ENCODE data around the gene PTMS.

The PTMS gene

GRCh38 chr12:6752921-6753771, 13.0 kb upstream of the PTMS start, which contains the start of gene MLF2:
Gene MLF2 (minus strand): TSS chr12:6753141. CDS start chr12:6752334, 807 bp downstream.
- DNase-seq (ENCODE audit: low read depth), result peak; percentile 99

DNA sequence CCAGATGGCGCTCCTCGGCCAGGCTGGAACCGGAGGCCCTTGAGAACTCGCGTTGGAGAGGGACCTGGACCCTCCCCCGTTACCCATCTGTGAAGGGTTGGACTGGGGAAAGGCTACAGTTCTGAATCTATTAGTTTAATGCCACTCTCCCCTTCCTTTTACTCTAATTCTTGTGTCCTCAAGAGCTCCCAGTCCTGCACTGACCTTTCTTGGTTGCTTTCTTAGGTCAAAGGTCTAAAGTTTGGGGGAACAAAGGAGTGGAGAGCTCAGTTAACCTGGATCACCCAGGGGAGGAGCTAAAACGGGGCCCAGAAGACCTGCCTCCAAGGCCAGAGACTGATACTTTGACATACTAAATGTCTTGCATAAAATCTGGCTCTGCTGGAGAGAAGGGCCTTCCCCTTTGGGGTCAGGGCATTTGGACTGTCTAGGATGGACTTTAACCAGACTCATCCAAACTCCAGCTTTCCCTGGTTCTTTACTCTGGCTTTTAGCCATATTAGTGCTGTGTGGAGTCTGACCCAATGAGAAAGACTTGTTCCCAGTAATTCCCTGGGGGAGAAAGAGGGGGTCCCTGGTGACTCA, 12.3 kb upstream of the PTMS start:
- no peak overlapping the region for H3K4me3 ChIP-seq (ENCODE audit: low read length)
- no peak for DNase-seq (ENCODE audit: low read depth)
- TF ChIP-seq, protein P1, sequence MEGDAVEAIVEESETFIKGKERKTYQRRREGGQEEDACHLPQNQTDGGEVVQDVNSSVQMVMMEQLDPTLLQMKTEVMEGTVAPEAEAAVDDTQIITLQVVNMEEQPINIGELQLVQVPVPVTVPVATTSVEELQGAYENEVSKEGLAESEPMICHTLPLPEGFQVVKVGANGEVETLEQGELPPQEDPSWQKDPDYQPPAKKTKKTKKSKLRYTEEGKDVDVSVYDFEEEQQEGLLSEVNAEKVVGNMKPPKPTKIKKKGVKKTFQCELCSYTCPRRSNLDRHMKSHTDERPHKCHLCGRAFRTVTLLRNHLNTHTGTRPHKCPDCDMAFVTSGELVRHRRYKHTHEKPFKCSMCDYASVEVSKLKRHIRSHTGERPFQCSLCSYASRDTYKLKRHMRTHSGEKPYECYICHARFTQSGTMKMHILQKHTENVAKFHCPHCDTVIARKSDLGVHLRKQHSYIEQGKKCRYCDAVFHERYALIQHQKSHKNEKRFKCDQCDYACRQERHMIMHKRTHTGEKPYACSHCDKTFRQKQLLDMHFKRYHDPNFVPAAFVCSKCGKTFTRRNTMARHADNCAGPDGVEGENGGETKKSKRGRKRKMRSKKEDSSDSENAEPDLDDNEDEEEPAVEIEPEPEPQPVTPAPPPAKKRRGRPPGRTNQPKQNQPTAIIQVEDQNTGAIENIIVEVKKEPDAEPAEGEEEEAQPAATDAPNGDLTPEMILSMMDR (IDR thresholded peaks at IDR 0.05; ENCODE audit: insufficient read depth, low read depth, low read length, missing control alignments), result peak; percentile 94

More at GRCh38 chr12:6752921-6753771, 13.0 kb upstream of the PTMS start, which contains the start of gene MLF2:
- H3K4me3 ChIP-seq (ENCODE audit: low read length), result peak within 1 kb of the TSS; percentile 87
- TF ChIP-seq, protein P1 (IDR thresholded peaks at IDR 0.05; ENCODE audit: insufficient read depth, low read depth, low read length, missing control alignments), result no peak

GRCh38 chr12:6754411-6754810, 11.8 kb upstream of the PTMS start:
- no peak for DNase-seq (ENCODE audit: low read depth)
- TF ChIP-seq, protein P1 (IDR thresholded peaks at IDR 0.05; ENCODE audit: insufficient read depth, low read depth, low read length, missing control alignments), result no peak
- H3K4me3 ChIP-seq (ENCODE audit: low read length), result no peak overlapping the region

- TF ChIP-seq, protein P1 (IDR thresholded peaks at IDR 0.05; ENCODE audit: insufficient read depth, low read depth, low read length, missing control alignments), result no peak
- no peak for DNase-seq (ENCODE audit: low read depth)
- H3K4me3 ChIP-seq (ENCODE audit: low read length), result no peak overlapping the region
These were observed 9.0 kb upstream of the PTMS start for GRCh38 chr12:6757028-6757690.

DNA sequence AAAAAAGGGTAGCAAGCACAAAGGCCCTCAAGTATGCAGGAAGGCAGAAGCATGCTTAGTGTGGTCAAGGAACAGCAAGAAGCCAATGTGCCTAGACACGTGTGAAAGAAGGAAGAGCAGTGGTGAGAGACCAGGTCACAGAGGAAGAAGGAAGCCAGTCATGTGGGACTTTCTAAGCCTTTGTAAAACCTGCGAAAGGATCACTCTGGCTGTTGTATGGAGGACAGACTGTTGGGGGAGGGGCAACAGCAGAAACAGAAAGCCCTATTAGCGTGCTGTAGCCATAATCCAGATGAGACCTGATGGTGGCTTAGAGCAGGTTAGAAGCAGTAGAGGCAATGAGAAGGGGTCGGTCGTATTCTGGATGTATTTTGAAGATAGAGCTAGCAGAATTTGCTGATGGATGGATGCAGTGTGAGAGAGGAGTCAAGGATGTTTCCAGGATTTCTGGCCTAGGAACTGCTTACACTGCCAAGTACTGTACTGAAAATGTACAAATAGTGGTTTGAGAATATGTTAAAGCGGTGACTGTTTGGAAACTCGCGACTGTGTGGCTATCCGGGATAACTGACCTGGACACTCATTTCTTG, 7.6 kb upstream of the PTMS start:
- DNase-seq (ENCODE audit: low read depth), result no peak
- H3K4me3 ChIP-seq (ENCODE audit: low read length), result no peak overlapping the region
- TF ChIP-seq, protein P1 (IDR thresholded peaks at IDR 0.05; ENCODE audit: insufficient read depth, low read depth, low read length, missing control alignments), result no peak

DNA sequence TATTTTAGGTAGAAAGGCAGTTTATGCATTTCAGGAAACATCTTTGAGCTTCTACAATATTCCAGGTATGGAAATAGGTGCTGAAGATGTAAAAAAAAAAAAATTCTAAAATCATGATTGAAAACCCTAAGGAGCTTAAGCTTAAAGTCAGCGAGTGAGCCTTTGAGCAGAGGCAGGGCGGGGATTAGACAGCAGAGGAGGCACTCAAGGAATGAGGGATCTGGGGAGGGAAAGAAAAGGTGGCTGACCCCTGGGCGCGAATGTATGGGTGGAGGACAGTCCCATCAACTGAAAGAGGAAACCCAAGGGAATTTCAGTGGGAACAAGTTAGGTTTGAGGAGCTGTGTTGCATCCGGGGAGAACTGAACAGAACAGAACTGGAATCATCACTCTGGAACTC, 6.4 kb upstream of the PTMS start:
- TF ChIP-seq, protein P1 (IDR thresholded peaks at IDR 0.05; ENCODE audit: insufficient read depth, low read depth, low read length, missing control alignments), result no peak
- H3K4me3 ChIP-seq (ENCODE audit: low read length), result no peak overlapping the region
- DNase-seq (ENCODE audit: low read depth), result no peak
